Activated CD8-positive, alpha-beta T cell treated with anti-CD3 and anti-CD28 coated beads for 36 hours (primary cell): Measurements from ENCODE around the gene TTC39C. TPM values are rescaled to one million over a fixed set of nuclear protein-coding genes. Genes with fewer than 3 reads are reported as not detected.

ENCODE experiments used
- ATAC-seq: fragments of 200-7000 bp; cut with Tn5 transposase; one replicate; pipeline ENCODE4 v1.10.0; 2021; ENCODE audit warnings: mild to moderate bottlenecking, moderate library complexity
- CTCF ChIA-PET: fragments of 350-600 bp; sonication (Branson Sonifier 250); formaldehyde crosslinking; loops from one replicate; lab custom pipeline; 2021; ENCODE audit warnings: antibody characterized with exemption; lab: Charles Lee
- POLR2A ChIA-PET: fragments of 350-600 bp; sonication (Branson Sonifier 250); formaldehyde crosslinking; loops from one replicate; lab custom pipeline; 2021; ENCODE audit warnings: antibody characterized with exemption; lab: Charles Lee
- DNase-seq: peaks from one replicate; pipeline ENCODE4 v3.0.0-alpha.2; 2020
- H3K27ac Mint-ChIP-seq: one replicate; pipeline ENCODE4 v1.8.0; 2021; ENCODE audit warnings: mild to moderate bottlenecking, mixed read lengths
- H3K27me3 Mint-ChIP-seq: one replicate; pipeline ENCODE4 v1.8.0; 2021; ENCODE audit warnings: mixed read lengths
- H3K36me3 Mint-ChIP-seq: one replicate; pipeline ENCODE4 v1.8.0; 2021; ENCODE audit warnings: low read depth, mixed read lengths
- H3K4me1 Mint-ChIP-seq: one replicate; pipeline ENCODE4 v1.8.0; 2021; ENCODE audit warnings: low read depth, mixed read lengths
- H3K4me3 Mint-ChIP-seq: one replicate; pipeline ENCODE4 v1.8.0; 2021; ENCODE audit warnings: mild to moderate bottlenecking, moderate library complexity, mixed read lengths
- H3K9me3 Mint-ChIP-seq: one replicate; pipeline ENCODE4 v1.8.0; 2021; ENCODE audit warnings: mixed read lengths
- CTCF ChIP-seq: fragments of 200-600 bp; IDR thresholded peaks from one replicate; pipeline ENCODE4 v1.8.0; 2022; ENCODE audit warnings: antibody characterized with exemption, mild to moderate bottlenecking
- intact Hi-C: fragments of 100-400 bp; cut with micrococcal nuclease; formaldehyde crosslinking; loops from one replicate; pipeline ENCODE4 v1.10.0; 2022
- total RNA-seq, 2 experiments: library from RNA; stranded (reverse); gene quantifications; one replicate each; pipeline ENCODE4 v1.2.3, GENCODE V29; 2021

The TTC39C gene
- total RNA-seq, 2 experiments from 2014 or later = 37.9 to 43.0 TPM

GRCh38 chr18:24053211-24053610 is 38.7 kb downstream of the TTC39C start:
- DNase-seq (no peak), ATAC-seq (no peak)
- Mint-ChIP-seq H3K27ac (peak overlapping the region; percentile 68), H3K36me3 (peaks cover 17% of the 10 kb centered on the region), H3K4me3 (no peak overlapping the region), H3K27me3 (no peaks in the 10 kb centered on the region), H3K4me1 (peaks cover 90% of the 10 kb centered on the region), H3K9me3 (peaks cover 5% of the 10 kb centered on the region)
- POLR2A ChIA-PET = interaction anchor here (1.0 to 1.6 kb wide), 4 partner anchors 10 to 38 kb away, joined by 3 to 6 read pairs (median 4); partner anchors contain the start of gene TTC39C
- CTCF ChIA-PET = interaction anchor here (1.4 kb wide), 1 partner anchor 88 kb away, joined by 5 read pairs; no protein-coding TSS in a partner anchor
- TF ChIP-seq CTCF = no peak
- intact Hi-C loops = no loop called here

GRCh38 chr18:24054130-24054529 is 39.6 kb downstream of the TTC39C start:
- Mint-ChIP-seq H3K36me3 (peaks cover 17% of the 10 kb centered on the region), H3K27me3 (no peaks in the 10 kb centered on the region), H3K4me1 (peaks cover 81% of the 10 kb centered on the region), H3K27ac (peak overlapping the region; percentile 68), H3K9me3 (peaks cover 5% of the 10 kb centered on the region), H3K4me3 (peak overlapping the region; percentile 15)
- DNase-seq (peak; percentile 62), ATAC-seq (peak; percentile 60)
- TF ChIP-seq CTCF = no peak
- CTCF ChIA-PET = no interaction called here
- POLR2A ChIA-PET = interaction anchor here (1.0 to 1.8 kb wide), 6 partner anchors 11 to 83 kb away, joined by 3 to 6 read pairs (median 4); partner anchors contain the start of gene TTC39C
- intact Hi-C loops = loop anchor here (2.0 kb wide), 1 partner anchor 35 kb away; no protein-coding TSS in a partner anchor

GRCh38 chr18:24055009-24055804 is 40.7 kb downstream of the TTC39C start:
- intact Hi-C loops = loop anchor here (2.0 kb wide), 1 partner anchor 36 kb away; no protein-coding TSS in a partner anchor
- Mint-ChIP-seq H3K9me3 (peaks cover 5% of the 10 kb centered on the region), H3K27me3 (no peaks in the 10 kb centered on the region), H3K36me3 (peaks cover 14% of the 10 kb centered on the region), H3K4me1 (peaks cover 81% of the 10 kb centered on the region), H3K27ac (peak overlapping the region; percentile 82), H3K4me3 (peak overlapping the region; percentile 40)
- DNase-seq = no peak
- ATAC-seq = peak; percentile 25
- TF ChIP-seq CTCF = no peak
- POLR2A ChIA-PET = interaction anchor here (0.7 to 1.8 kb wide), 7 partner anchors 14 to 84 kb away, joined by 3 to 5 read pairs (median 3); partner anchors contain the start of gene TTC39C
- CTCF ChIA-PET = interaction anchor here (0.8 to 1.3 kb wide), 5 partner anchors 13 to 92 kb away, joined by 3 to 5 read pairs (median 3); no protein-coding TSS in a partner anchor

- peaks cover 5% of the 10 kb centered on the region for H3K9me3 Mint-ChIP-seq
- no peak for ATAC-seq
These were observed 41.3 kb downstream of the TTC39C start for GRCh38 chr18:24055878-24056277.

More at GRCh38 chr18:24055878-24056277, 41.3 kb downstream of the TTC39C start:
- Mint-ChIP-seq H3K4me3 (no peak overlapping the region), H3K4me1 (peaks cover 76% of the 10 kb centered on the region), H3K36me3 (peaks cover 12% of the 10 kb centered on the region), H3K27ac (peak overlapping the region; percentile 82), H3K27me3 (no peaks in the 10 kb centered on the region)
- DNase-seq = peak; percentile 23
- no peak for TF ChIP-seq CTCF
- ChIA-PET CTCF (interaction anchor here (0.8 to 1.3 kb wide), 4 partner anchors 12 to 92 kb away, joined by 3 to 5 read pairs (median 4); no protein-coding TSS in a partner anchor), POLR2A (interaction anchor here (0.7 to 1.3 kb wide), 5 partner anchors 12 to 69 kb away, joined by 3 to 5 read pairs (median 3); partner anchors contain the start of gene TTC39C)
- intact Hi-C loops = loop anchor here (2.0 kb wide), 1 partner anchor 37 kb away; no protein-coding TSS in a partner anchor
